Measurements from ENCODE around the gene NPC2.

GRCh38 chr14:74542056-74542685 is 49.1 kb upstream of the NPC2 start:
- TF ChIP-seq, protein P1, sequence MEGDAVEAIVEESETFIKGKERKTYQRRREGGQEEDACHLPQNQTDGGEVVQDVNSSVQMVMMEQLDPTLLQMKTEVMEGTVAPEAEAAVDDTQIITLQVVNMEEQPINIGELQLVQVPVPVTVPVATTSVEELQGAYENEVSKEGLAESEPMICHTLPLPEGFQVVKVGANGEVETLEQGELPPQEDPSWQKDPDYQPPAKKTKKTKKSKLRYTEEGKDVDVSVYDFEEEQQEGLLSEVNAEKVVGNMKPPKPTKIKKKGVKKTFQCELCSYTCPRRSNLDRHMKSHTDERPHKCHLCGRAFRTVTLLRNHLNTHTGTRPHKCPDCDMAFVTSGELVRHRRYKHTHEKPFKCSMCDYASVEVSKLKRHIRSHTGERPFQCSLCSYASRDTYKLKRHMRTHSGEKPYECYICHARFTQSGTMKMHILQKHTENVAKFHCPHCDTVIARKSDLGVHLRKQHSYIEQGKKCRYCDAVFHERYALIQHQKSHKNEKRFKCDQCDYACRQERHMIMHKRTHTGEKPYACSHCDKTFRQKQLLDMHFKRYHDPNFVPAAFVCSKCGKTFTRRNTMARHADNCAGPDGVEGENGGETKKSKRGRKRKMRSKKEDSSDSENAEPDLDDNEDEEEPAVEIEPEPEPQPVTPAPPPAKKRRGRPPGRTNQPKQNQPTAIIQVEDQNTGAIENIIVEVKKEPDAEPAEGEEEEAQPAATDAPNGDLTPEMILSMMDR (IDR thresholded peaks at IDR 0.05): no peak
- TF ChIP-seq TCF7L2 (IDR thresholded peaks at IDR 0.05; ENCODE audit: low read depth, low read length) (no peak), POLR2AphosphoS5 (IDR thresholded peaks at IDR 0.05; ENCODE audit: low read depth, low read length) (no peak), REST (IDR thresholded peaks at IDR 0.05; ENCODE audit: insufficient read depth in 1 of 2, low read depth in 2 of 2, low read length in 1 of 2) (no peak)
